Retina (tissue), 1 donor: ENCODE results near the gene MOB2.

Experiments
- DNase-seq: peaks from one replicate; pipeline ENCODE4 v3.0.0-alpha.2; 2016

MOB2 gene

DNA sequence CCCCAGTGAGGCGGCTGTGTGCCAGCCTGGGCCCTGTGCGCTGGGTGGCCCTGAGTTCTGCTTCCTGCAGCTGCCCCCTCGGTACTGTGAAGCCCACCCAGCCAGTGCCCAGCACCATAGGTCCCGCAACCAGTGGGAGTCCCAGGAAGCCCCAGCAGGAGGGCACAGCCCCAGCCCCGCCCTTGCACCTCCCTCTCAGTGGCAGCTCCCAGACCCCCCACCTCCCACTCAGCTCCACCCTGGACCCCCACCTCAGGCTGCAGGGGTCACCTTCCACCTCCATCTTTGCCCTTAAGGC lies 30.9 kb downstream of the MOB2 start:
- DNase-seq = no peak

DNA sequence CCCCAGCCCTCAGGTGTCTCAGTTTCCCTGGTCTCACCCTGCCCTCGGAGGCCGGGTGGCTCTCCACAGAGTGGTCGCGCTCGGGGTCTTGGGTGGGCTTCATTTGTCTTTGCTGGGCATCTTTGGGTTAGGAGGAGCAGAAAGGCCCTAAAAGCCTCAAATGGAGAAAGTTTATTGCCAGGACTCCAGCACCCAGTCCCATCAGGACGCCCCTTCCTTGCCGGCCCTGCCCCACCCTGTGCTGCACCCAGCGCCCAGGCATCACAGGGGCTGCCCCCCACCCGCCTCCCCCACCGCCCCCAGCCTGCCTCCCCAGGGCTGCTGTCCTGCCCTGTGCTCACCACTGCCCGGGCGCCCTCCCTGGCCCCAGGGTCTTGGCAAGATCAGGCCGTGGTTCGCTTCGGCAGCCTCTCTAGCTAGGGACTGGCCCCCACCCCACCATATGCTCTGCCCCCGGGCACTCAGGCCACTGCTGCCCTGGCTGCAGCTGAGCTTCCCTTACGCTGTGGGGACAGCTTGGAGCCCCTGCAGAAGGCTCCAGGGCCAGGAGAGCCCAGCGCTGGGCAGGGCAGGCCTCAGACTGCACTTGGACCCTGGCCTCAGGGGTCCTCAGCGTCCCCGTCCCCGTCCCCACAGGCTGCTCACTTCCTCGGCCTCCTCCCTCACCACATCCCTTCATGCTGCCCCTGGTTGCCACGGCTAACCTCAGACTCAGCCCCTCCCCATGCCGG lies 31.4 kb downstream of the MOB2 start:
- no peak for DNase-seq

DNA sequence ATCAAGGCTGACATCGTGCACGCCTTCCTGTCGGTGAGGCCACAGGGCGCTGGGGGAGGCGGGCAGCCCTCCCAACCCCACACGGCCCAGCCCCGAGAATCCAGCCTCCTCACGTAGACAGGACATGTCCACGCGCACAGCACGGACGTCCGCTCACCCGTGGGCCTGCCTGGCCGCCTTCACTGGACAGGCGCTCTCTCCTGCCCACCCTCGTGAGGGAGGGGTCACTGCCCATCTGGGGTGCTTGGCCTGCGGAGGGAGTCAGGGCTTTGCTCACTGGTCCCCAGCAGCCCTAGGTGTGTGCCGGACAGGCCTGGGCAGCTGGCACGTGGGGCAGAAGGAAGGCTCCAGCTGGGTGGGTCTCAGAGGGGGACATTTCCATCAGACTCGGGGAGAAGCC lies 32.0 kb downstream of the MOB2 start:
- DNase-seq = no peak

DNA sequence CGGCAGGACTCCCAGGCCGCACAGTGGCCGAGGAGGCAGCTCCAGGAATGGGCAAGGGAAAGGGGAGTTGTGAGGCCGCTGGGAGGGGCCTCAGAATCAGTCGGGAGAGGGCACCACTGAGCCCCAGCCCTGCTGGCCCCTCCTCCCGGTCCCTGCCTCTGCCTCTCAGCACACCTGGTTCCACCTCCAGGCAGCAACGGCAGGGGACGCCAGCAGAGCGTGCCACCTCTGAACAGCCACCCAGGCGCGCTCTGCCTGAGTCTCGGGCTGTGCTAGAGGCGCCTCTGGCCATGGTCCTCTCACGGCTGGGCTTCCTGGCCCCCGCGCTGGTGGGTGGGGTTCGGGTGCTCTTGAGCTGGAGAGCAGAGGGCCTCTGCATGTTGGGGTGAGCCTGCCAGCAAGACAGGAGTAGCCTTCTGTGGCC lies 33.0 kb downstream of the MOB2 start:
- no peak for DNase-seq

DNA sequence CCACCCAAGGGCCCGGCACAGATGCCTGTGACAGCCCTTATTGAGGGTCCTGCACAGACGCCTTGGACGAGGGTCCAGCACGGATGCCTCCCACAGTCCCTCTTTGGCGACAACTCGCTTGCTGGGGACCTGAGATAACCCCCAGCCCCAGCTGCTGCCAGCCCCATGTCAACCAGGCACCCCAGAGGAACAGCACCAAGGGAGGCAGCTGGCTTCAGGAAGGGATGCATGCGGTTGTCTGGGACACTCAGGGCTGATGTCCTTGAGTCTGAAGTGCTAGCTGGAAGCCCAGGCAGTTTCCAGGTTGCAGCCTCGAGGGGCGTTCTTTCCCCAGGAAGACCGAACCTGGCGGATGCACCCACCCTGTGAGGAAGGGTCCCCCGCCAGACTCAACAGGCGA lies 33.8 kb downstream of the MOB2 start:
- no peak for DNase-seq

DNA sequence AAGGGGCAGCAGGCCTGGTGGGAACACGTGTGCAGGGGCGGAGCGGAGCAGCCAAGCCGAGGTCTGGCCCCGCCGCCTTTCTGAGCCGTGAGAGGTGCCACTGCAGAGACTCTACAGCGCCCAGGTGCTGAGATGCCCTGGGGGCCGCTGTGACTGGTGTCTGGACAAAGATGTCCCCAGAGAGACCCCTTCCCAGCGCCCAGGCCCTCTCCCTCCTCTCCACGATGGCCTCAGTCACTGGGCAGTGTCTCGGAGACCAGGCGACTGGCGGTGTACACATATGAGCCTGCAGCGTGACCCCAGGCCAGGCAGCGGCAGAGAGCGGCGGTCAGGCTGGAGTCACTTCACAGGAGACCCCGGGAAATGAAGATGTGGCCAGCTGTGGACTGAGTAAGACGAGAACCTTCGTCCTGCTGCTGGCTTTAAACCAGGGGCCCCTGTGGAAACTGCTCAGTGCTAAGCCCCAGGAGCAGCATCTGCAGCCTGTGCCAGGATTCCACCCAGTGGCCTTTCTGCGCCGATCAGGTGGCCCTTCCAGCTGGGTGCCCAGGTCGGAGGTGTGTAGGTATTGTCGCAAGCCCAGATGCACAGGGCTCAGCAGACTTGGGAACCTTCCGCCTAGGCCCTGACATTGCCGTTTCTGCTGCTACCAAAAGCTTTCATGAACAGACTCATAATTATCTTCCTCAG lies 34.7 kb downstream of the MOB2 start:
- DNase-seq = no peak

DNA sequence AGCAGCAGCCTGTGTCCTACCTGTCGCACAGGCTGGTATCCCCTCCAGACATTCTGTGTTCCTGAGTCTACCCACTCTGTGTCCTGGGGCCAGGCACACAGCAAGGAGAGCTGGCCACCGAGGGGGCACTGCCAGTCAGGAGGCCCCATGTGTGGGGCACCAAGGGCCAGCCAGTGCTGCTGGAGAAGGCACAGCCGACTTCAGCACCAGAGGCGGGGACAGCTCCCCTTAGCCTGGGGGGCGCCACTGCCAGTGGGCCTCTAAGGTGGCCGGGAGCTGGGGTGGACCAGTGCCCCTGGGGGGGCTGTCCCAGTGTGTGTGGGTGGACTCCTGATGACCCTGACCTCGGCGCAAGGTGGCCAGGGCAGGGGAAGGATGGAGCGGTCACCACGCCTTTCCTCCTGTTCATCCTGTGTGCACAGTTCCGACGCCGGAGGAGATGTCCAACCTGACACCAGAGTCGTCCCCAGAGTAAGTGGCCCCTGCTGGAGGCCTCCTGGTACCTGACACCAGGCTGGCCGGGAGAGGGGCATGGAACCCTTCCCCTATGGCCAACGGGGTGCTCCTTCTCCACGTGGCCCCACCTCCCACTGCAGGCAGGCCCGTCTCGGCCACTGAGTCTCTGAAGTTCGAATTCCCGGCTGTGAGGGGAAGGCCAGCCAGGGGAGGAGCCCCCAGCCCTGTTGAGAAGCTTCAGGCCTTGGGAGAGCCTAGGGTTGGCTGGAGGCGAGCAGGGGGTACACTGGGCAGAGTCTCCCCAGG lies 35.4 kb downstream of the MOB2 start:
- no peak for DNase-seq

DNA sequence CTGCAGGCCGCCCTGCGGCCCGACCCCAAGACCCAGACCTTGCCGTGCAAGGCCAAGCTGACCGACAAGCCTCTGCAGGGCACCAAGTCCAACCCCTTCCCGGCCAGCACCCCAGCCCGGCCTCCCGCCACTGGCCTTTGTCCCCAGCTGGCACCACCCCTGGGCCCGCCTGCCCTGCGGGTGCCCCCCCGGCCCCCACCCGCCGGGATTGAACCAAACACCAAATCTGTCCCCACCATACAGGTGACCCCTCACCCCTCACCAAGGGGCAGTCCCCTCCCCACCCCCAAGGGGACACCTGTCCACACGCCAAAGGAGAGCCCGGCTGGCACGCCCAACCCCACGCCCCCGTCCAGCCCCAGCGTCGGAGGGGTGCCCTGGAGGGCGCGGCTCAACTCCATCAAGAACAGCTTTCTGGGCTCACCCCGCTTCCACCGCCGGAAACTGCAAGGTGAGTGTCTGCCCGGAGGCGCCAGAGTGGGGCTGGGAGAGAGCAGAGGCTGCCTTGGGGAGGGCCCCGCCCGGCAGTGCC lies 36.2 kb downstream of the MOB2 start:
- DNase-seq = no peak

DNA sequence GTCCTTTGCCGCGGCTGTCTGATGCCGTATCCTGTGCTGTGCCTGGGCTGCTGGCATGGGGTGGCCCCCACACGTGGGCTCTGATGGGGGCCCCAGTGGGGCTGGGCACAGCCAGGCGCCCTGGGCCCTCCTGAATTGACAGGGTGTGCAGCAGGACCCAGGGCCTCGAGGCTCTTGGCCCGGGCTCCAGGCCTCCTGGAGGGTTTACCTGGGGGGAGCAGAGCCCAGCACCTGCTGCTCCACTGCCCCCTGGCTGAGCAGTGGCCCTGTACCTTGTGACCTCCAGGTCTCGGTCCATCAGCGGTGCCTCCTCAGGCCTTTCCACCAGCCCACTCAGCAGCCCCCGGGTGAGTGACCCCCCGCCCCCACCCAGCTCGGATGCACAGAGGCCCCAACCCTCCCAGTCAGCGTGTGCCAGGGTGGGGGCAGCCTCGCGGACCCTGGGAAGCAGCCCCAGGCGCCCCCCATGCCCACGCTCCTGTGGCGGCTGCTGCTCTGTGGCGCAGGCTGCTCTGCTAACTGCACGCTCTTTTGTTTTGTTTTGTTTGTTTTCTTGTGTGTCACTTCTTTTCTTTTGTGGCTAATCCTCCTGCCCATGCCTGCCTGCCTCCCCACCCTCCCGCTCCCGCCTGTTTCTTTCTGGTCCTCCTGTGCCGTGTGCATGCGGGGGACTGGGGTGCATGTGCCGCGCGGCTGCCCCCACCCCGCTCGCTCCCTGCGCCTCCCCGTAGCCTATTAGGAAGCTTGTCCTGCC lies 36.9 kb downstream of the MOB2 start:
- DNase-seq = no peak

DNA sequence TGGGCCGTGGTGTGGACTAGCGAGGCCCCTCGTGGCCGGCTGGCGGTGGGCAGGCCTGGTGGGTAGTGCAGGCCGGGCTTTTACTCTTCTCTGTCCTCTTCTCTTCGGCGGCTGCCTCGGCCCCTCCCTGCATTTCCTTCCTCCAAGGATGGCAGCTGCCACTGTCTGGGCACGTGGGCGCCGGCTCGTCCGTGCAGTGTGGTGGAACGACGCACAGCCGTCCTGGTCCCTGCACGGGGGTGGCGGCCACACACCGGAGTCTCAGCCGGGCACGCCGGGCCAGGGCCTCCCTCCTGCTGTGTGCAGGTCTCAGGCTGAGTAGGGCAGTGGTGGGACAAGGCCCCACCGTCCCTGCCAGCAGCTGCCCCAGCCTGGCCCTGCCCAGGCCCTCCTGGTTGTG lies 37.7 kb downstream of the MOB2 start:
- DNase-seq = no peak

DNA sequence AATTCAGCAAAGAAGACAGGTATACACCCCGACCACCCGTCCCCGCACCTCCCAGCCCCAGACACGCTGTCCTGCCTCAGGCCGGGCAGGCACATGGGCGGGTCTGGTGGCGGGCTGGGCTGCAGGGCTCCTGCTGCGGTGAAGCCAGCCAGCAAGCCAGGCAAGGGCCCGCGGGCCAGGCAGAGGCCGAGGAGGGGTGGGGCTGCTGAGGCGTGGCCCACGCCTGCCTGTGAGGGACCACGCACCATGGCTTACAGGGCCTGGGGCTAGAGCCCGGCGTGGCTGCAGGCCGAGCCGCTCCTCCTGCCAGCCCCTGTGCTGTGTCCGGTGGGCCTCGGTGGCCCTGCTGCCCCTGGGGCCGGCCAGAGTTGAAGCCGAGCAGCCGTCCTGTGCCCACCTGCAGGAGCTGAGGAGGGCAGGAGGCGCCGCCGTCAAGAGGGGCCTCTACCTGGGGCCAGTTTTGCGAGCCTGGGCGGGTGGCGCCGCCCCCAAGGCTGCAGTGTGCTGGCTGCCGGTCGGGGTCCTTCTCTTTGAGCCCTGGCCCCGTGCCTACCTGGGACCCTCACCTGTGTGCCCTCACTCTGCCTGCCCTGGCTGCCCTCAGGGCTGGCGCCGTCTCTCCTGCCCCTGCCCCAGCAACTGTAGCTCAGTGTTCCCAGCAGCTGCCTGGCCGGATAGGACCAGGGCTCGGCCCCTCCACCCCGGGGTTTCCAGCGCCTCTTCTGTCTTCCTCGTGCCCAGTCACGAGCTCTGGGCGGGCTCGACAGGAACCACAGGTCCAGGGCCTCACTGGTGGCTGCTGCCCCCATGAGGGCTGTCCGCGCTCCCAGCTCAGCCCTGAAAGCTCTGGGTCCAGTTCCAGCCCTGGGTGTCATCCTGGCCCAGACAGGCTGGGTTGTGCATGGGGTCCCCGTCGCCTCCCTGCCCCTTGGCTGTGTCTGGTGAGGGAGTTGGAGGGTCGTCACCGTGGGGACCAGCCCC lies 38.4 kb downstream of the MOB2 start:
- no peak for DNase-seq

DNA sequence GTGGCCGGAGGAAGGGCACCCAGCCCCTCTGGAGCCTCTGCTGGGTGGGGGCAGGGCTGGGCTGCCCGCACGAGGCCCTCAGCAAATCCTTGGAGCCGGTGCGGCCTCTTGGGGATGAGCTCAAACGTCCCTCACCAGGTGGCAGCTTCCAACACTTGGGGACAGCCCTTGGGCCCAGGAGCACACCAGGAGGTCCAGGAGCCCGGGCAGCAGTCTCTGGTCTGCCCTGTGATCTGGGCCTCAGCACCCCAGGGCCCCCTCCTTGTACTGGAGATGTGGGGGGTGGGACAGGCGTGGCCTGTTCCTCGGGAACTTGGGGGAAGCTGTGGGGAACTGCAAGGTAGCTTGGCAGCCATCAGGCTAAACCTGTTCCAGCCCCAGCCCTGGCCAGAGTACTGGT lies 40.0 kb downstream of the MOB2 start:
- no peak for DNase-seq

DNA sequence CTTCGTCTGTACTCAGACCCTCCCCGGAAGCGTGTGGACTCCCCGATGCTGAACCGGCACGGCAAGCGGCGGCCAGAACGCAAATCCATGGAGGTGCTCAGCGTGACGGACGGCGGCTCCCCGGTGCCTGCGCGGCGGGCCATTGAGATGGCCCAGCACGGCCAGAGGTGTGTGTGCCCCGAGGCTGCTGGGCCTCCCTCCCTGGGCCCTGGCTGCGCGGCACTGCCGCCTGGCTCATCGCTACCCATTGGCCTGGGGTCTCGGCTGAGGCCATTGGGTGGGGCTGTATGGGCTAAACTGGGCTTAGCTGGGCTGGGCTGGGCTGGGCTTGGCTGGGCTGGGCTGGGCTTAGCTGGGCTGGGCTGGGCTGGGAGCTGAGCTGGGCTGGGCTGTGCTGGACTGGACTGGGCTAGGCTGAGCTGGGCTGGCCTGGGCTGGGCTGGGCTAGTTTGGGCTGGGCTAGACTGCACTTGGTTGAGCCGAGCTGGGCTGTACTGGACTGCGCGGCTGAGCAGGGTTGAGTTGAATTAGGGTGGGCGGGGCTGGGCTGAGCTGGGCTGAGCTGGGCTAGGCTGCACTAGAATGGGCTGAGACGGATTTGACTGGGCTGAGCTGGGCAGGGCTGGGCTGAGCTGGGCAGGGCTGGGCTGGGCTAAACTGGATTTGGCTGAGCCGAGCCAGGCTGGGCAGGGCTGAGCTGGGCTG lies 40.7 kb downstream of the MOB2 start:
- DNase-seq = no peak

DNA sequence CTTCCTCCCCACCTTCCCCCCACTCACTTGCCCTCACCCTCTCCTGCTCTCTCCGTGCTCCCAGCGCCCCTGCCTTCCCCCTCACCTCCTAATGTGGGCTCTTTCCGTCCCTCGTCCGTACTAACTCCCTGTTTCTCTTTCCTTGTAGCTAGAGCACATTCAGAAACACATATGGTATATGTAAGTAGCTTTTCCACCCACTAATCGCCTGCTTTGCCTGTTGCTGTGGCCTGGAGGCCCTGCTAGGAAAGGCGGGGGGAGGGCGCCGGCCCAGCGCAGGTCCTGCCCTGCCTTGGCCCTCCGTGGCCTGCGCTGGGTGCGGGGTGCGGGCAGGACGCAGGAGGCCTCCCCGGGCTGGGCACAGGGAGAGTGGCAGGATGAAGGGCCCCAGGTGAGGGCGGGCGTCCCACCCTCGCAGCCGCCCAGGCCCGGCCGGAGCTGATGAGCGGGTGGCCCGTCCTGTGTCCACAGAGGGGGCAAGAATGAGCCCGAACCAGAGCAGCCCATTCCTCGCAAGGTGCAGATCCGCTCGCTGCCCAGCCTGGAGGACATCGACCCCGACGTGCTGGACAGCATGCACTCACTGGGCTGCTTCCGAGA lies 41.7 kb downstream of the MOB2 start:
- DNase-seq = no peak

DNA sequence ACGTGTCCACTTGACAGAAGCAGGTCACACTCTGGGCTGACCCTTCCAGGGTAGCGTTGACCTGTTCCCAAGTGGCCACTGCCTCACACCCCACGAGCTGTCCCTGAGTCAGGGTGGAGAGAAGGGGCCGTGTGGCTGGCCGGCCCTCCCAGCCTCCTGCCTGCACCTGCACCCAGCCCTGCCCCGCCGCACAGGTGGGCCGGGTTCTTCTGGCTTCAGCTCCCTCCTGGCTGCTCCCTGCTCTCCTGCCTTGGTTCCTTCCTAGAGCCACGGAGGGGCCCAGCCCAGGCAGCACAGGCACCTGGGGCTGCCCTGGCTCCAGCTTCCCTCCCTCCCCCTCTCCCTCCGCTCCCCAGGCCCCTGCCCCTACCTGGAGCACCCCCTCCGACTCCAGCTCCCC lies 42.3 kb downstream of the MOB2 start:
- no peak for DNase-seq

DNA sequence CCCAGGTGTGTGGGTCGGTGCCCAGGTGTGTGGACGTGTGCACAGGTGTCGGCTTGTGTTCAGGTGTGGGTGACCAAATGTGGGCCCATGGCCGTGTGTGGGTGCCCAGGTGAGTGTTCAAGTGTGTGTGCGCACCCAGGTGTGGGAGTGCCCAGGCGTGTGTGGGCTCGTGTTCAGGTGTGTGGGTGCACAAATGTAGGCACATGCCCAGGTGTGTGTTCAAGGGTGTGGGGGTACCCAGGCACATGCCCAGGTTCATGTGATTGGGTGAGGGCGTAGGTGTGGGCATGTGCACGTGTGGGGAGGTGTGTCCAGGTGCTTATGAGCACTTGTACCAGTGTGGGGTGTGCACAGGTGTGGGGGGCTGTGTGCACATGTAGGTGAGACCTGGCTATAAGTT lies 42.8 kb downstream of the MOB2 start:
- no peak for DNase-seq

DNA sequence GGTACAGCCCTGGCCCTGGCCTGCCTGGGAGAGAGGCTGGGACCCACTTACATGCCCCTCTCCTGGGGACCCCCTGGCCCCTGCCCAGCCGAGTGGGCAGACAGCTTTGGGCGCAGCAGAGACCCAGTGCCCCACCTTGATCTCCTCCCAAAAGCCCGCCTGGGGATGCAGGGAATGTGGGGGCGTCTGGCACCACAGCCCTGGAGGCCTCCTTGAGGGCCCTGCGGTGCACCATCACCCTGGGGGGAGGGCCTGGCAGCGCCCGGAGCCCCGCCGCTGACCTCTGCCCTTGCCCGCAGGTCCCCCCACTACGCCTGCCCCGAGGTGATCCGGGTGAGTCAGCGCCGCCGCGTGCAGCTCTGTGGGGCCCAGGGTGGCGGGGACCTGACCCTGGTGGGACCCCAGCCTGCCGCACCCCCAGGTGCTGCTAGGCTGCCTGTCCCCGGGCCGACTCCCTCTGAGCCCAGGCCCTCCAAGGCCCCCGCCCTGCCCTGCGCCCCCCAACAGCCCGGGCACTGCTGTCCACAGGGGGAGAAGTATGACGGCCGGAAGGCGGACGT lies 43.7 kb downstream of the MOB2 start:
- DNase-seq = no peak

DNA sequence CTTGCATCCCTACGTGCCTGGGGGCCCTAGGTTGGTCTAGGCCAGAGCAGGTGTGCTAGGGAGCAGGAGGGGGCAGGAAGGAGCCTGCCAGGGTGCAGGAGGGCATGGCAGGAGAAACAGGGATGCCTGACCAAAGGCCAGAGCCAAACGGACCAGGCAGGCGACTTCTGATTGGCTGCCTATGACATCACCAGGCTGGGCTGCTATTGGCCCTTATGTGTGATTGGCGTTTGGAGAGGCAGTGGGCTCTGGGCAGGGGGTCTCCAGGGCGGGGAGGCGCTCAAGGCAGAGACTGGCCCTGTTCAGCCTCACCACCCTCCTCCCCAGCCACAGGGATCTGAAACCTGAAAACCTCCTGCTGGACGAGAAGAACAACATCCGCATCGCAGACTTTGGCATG lies 44.4 kb downstream of the MOB2 start:
- DNase-seq = peak; percentile 90

DNA sequence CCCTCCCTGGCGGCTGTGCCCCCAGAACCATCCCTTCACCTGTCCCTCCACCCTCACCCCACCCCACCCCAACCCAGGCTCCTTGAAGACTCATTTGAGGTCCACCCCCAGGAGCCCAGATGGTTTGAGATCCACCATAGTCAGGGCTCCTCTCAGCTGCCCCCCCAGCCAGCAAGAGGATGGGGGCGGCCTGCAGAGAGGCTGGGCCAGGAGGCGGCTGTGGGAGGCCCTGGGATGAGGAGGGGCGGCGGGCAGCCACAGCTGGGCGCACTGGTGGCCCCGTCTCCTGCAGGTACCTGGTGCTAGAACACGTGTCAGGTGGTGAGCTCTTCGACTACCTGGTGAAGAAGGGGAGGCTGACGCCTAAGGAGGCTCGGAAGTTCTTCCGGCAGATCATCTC lies 46.1 kb downstream of the MOB2 start:
- no peak for DNase-seq

DNA sequence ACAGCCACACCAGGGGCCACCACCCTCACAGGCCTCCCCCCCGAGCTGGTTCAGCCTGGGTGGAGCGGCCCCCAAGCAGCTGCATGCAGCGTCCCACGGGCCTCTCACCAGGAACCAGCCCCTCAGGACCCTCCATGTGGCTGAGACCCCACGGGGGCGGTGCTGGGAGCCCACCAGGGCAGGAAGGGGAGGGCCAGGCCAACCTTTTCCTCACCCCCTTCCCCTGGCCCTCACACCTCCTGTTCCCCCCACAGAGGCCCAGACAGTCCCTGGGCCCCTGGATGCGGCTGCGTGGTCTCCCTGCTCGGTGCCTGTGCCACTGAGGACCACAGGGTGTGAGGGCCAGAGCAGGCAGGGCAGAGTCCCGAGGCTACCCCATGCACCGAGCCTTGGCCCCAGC lies 46.5 kb downstream of the MOB2 start:
- no peak for DNase-seq

DNA sequence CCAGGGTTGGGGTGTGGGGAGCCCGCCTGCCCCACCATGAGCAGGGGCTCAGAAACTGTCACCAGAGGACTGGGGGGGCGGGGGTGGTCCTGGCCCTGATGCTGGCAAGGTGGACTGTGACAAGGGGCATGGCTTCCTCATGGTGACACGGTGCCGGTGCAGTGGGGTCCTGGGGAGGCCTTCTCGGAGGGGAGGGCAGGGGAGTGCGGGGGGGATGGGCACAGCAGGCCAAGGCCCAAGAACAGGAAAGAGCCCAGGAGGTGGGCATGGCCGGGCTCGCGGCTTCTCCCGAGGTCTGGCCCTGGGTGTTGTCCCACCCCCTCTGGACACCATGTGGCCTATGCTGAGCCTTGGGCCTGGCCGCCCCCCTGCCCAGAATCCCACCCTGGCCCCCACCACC lies 47.2 kb downstream of the MOB2 start:
- no peak for DNase-seq
